KG1 (cell line): ENCODE results near the gene LIN7A.

ENCODE experiments used
- DNase-seq: peaks from one replicate; lab custom pipeline; 2025; lab: John Stamatoyannopoulos, UW

Gene LIN7A

GRCh38 chr12:80858356-80858755 is 79.4 kb downstream of the LIN7A start:
- no peak for DNase-seq

GRCh38 chr12:80857311-80857710 is 80.4 kb downstream of the LIN7A start:
- DNase-seq = no peak

GRCh38 chr12:80849337-80849736 is 88.4 kb downstream of the LIN7A start:
- DNase-seq = no peak

GRCh38 chr12:80848858-80849257 is 88.9 kb downstream of the LIN7A start:
- no peak for DNase-seq

GRCh38 chr12:80847575-80847974 is 90.2 kb downstream of the LIN7A start:
- no peak for DNase-seq

- DNase-seq = no peak
Observed at GRCh38 chr12:80846952-80847351, 90.8 kb downstream of the LIN7A start.

- no peak for DNase-seq
Observed at GRCh38 chr12:80845639-80846038, 92.1 kb downstream of the LIN7A start.

- DNase-seq = no peak
Observed at GRCh38 chr12:80843969-80844368, 93.8 kb downstream of the LIN7A start.

- no peak for DNase-seq
Observed at GRCh38 chr12:80838708-80839107, 99.0 kb downstream of the LIN7A start.

GRCh38 chr12:80838024-80838658 is 99.6 kb downstream of the LIN7A start:
- no peak for DNase-seq

GRCh38 chr12:80837342-80837978 is 100.3 kb downstream of the LIN7A start:
- no peak for DNase-seq

- DNase-seq = no peak
Observed at GRCh38 chr12:80834724-80835123, 103.0 kb downstream of the LIN7A start.

- no peak for DNase-seq
Observed at GRCh38 chr12:80830533-80831088, 107.1 kb downstream of the LIN7A start.

- no peak for DNase-seq
Observed at GRCh38 chr12:80829767-80830166, 108.0 kb downstream of the LIN7A start.

GRCh38 chr12:80825506-80825905 is 112.2 kb downstream of the LIN7A start:
- DNase-seq = no peak

- no peak for DNase-seq
Observed at GRCh38 chr12:80823393-80823792, 114.3 kb downstream of the LIN7A start.

- DNase-seq = no peak
Observed at GRCh38 chr12:80821513-80822000, 116.2 kb downstream of the LIN7A start.

GRCh38 chr12:80818878-80819277 is 118.9 kb downstream of the LIN7A start:
- no peak for DNase-seq

GRCh38 chr12:80815351-80815750 is 122.4 kb downstream of the LIN7A start:
- DNase-seq = no peak

- DNase-seq = no peak
Observed at GRCh38 chr12:80814453-80814852, 123.3 kb downstream of the LIN7A start.

- no peak for DNase-seq
Observed at GRCh38 chr12:80813820-80814219, 123.9 kb downstream of the LIN7A start.

- DNase-seq = no peak
Observed at GRCh38 chr12:80811957-80812708, 125.6 kb downstream of the LIN7A start.

GRCh38 chr12:80810874-80811273 is 126.9 kb downstream of the LIN7A start:
- DNase-seq = no peak
